Ishikawa (cell line): ENCODE results near the gene SH2D3C.

Experiments
- CEBPB ChIP-seq: IDR thresholded peaks from 2 replicates; pipeline ENCODE4 v1.6.1; 2012
- CREB1 ChIP-seq: IDR thresholded peaks from 2 replicates; pipeline ENCODE4 v1.6.1; 2012; ENCODE audit warnings: low read depth
- EGR1 ChIP-seq: IDR thresholded peaks from 2 replicates; pipeline ENCODE4 v1.6.1; 2012
- EP300 ChIP-seq: IDR thresholded peaks from 2 replicates; pipeline ENCODE4 v1.6.1; 2012; ENCODE audit warnings: borderline replicate concordance
- FOXM1 ChIP-seq: IDR thresholded peaks from 2 replicates; pipeline ENCODE4 v1.6.1; 2012; ENCODE audit warnings: low read depth, borderline replicate concordance
- MAX ChIP-seq: IDR thresholded peaks from 2 replicates; pipeline ENCODE4 v1.6.1; 2012
- NFIC ChIP-seq: IDR thresholded peaks from 2 replicates; pipeline ENCODE4 v1.6.1; 2012
- RAD21 ChIP-seq: IDR thresholded peaks from 2 replicates; pipeline ENCODE4 v1.6.1; 2012; ENCODE audit warnings: low read depth
- REST ChIP-seq: IDR thresholded peaks from 2 replicates; pipeline ENCODE4 v1.6.1; 2012; ENCODE audit warnings: low read depth, mild to moderate bottlenecking
- TAF1 ChIP-seq: IDR thresholded peaks from 2 replicates; pipeline ENCODE4 v1.6.1; 2012; ENCODE audit warnings: low read depth, mild to moderate bottlenecking
- TCF12 ChIP-seq: IDR thresholded peaks from 2 replicates; pipeline ENCODE4 v1.6.1; 2012; ENCODE audit warnings: low read depth
- TEAD4 ChIP-seq: IDR thresholded peaks from 2 replicates; pipeline ENCODE4 v1.6.1; 2012
- USF1 ChIP-seq: IDR thresholded peaks from 2 replicates; pipeline ENCODE4 v1.6.1; 2012
- YY1 ChIP-seq: IDR thresholded peaks from 2 replicates; pipeline ENCODE4 v1.6.1; 2012; ENCODE audit warnings: low read depth
- ZBTB7A ChIP-seq: IDR thresholded peaks from 2 replicates; pipeline ENCODE4 v1.6.1; 2012; ENCODE audit warnings: low read depth

The SH2D3C gene

GRCh38 chr9:127773981-127774380, 4.5 kb downstream of the SH2D3C start:
- TF ChIP-seq RAD21: no peak
- TF ChIP-seq CEBPB: no peak

- no peak for TF ChIP-seq CEBPB
- no peak for TF ChIP-seq ZBTB7A
- no peak for TF ChIP-seq FOXM1
- TF ChIP-seq REST: no peak
- no peak for TF ChIP-seq NFIC
- TF ChIP-seq YY1: no peak
- TF ChIP-seq EGR1: no peak
- TF ChIP-seq RAD21: no peak
- no peak for TF ChIP-seq CREB1
- no peak for TF ChIP-seq TAF1
- TF ChIP-seq USF1: no peak
- TF ChIP-seq MAX: no peak
- TF ChIP-seq EP300: no peak
- no peak for TF ChIP-seq TCF12
Measured at GRCh38 chr9:127773272-127773671, 5.2 kb downstream of the SH2D3C start.

- TF ChIP-seq USF1 (no peak), RAD21 (no peak), TAF1 (no peak), YY1 (no peak), REST (no peak), CEBPB (no peak), CREB1 (no peak), TCF12 (no peak), EP300 (no peak), NFIC (no peak), MAX (no peak)
Measured at GRCh38 chr9:127772603-127773002, 5.9 kb downstream of the SH2D3C start.

- TF ChIP-seq NFIC (no peak), TAF1 (no peak), TCF12 (no peak), REST (no peak), ZBTB7A (no peak), CREB1 (no peak), CEBPB (no peak), EP300 (no peak), TEAD4 (no peak), EGR1 (no peak), RAD21 (no peak), FOXM1 (no peak), MAX (no peak), YY1 (no peak), USF1 (no peak)
Measured at GRCh38 chr9:127771570-127772189, 6.8 kb downstream of the SH2D3C start.
